MV-4-11 (cell line): Measurements from ENCODE around the gene UFSP1.

ENCODE experiments used
- DNase-seq: peaks from one replicate; lab custom pipeline; 2025; lab: John Stamatoyannopoulos, UW

Gene UFSP1

DNA sequence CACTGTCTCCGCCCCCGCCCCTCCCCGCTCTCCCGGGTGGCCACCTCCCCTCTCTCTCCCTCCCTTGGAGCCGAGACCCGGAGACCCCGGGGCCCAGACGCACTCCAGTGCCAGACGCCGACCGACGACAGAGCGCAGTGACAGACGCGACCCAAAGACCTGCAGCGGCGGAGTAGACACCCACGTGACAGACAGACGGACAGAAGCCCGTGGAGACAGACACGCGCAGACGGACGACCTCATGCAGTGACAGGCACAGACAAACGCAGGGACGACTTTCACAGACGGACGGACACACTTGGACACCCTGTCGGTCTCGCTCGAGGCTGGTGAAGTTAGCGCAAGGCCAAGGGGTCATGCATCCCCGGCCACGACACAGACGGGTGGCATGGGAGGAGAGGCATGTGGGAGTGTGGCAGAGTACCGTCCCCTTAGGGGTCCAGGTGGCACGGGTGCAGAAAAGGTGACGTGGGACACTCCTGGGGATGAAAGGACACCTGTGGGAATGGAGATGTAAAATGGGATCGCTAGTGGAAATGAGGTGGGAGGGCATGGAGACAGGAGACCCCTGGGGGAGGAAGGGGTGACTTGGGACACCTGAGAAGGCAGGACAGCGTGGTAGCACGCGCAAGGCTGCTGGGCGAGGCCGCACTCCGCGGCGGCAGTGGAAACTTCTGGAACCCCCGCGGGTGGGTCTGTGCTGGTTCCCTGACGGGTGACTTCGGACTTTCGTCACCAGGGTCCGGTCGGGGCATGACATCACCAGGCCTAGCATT is 6.6 kb upstream of the UFSP1 start:
- DNase-seq, result no peak

- no peak for DNase-seq
These were observed 6.1 kb upstream of the UFSP1 start, which contains the start of gene ACHE for GRCh38 chr7:100895701-100895955. ACHE (minus strand) TSS chr7:100895888; CDS start chr7:100894232, 1,656 bp downstream.

DNA sequence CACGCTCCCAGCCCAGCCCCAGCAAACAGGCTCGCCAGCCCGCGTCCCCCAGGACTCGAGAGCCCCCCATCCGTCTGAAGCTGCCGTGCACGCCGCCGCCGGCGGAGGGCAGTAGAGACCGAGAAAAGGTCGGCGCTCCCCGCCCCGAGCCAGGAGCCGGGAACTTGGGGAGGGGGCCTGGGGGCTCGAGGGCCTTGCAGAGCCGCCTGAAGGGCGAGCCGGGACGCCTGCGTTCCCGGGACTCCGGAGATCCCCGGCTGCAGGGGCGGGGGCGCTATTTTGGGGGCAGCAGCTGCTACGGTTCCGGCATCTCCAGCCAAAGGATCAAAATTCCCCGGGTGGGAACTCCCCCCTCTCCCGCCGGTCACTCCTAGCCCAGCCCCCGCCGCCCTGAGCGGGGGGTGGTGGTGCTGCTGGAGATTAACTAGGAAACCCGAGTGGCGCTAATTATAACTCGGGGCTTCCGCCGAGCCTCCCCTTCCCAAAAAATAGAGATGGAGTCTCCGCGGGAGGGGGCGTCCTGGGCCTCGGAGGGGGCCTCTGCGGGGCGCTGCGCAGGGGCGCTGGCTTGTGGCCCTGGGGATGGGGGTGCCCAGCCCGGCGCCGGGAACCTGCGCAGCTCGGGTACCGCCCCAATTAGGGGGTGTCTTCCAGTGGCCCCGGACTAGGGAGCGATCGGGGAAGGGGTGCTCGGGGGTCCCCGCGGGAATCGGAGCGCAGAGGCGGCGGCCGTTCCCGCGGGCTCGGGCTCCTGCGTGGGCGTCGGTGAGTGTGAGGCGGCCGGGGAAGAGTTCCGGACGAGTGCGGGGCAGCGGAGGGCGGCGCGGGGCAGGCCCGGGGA is 5.6 kb upstream of the UFSP1 start:
- no peak for DNase-seq

GRCh38 chr7:100893910-100894721 is 4.6 kb upstream of the UFSP1 start:
- DNase-seq, result no peak

DNA sequence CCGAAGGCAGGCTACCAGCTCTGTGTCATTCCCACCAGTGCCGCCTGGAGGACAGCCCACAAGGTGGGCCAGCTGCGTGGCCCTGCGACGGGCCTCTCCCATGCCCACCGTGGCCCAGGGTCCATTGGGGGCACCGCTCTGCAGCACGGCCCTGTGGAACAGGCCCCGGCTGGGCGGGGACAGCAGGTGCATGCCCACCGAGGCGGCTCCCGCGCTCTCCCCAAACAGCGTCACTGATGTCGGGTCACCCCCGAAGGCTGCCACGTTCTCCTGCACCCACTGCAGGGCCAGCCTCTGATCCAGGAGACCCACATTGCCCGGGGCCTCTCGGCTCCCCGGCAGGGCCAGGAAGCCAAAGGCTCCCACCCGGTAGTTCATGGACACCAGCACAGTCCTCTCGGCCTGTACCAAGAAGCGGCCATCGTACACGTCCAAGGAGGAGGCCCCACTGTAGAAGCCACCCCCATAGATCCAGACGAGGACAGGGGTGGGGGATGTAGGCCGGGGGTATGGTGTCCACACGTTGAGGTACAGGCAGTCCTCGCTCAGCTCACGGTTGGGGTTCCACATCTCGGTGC is 3.9 kb upstream of the UFSP1 start:
- no peak for DNase-seq

GRCh38 chr7:100892364-100893317 is 3.1 kb upstream of the UFSP1 start:
- peak; percentile 34 for DNase-seq

- DNase-seq, result no peak
These were observed 2.2 kb upstream of the UFSP1 start for GRCh38 chr7:100891568-100892247.

DNA sequence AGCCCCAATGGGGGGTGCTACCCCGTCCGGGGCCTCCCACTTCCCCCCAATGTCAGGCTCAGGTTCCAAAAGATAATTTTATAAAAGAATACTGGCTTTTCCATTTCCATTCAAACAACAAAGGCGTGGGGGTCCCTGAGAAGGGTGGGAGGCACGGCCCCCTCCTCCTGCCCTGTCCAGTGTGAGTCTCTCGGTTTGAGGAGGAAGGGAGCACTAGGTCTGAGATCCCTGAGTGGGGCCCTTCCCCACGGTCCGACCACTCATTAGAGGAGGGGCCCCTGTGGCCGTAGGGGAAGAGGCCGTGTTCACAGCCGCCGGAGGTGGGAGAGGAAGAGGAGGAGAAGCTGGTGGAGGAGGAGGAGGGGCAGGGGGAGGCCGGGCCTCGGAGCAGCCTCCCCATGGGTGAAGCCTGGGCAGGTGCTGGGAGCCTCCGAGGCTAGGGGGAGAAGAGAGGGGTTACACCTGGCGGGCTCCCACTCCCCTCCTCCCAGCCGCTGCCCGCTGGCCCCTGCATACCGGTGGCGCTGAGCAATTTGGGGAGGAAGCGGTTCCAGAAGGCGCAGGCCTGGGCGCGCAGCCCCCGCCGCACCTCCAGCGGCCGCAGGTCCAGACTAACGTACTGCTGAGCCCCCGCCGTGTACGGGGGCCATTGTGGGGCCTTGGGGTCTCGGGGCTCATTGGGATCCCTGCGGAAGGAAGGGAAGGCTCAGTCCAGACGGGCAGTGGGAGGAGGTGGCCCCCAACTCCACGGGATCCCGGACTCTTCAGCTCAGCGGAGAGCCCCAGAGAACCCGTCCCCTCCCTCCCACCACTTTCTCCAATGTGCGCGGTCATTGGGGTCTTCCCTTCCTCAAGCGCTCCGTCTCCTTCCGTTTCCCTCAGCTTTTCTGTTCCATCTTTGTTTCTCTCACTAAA is 1.4 kb upstream of the UFSP1 start:
- DNase-seq, result no peak

GRCh38 chr7:100888291-100888987 is 1.1 kb downstream of the UFSP1 start:
- DNase-seq, result no peak

GRCh38 chr7:100887516-100888290 is 1.8 kb downstream of the UFSP1 start:
- DNase-seq, result peak; percentile 96

DNA sequence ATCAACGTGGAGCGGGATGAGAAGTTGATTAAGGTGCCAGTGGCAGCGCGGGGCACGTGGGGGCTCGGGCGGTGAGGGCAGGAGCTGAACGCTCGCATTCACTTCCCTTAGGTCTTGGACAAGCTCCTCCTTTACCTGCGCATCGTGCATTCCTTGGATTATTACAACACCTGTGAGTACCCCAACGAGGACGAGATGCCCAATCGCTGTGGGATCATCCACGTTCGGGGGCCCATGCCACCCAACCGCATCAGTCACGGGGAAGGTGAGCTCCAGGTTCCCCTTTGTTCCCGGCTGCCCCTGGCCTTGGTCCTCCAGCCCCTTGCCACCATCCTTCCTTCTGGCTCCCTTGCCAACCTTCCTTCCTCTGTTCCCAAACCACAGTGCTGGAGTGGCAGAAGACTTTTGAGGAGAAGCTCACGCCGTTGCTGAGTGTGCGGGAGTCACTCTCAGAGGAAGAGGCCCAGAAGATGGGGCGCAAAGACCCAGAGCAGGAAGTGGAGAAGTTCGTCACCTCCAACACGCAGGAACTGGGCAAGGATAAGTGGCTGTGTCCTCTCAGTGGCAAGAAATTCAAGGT is 2.5 kb downstream of the UFSP1 start:
- no peak for DNase-seq

DNA sequence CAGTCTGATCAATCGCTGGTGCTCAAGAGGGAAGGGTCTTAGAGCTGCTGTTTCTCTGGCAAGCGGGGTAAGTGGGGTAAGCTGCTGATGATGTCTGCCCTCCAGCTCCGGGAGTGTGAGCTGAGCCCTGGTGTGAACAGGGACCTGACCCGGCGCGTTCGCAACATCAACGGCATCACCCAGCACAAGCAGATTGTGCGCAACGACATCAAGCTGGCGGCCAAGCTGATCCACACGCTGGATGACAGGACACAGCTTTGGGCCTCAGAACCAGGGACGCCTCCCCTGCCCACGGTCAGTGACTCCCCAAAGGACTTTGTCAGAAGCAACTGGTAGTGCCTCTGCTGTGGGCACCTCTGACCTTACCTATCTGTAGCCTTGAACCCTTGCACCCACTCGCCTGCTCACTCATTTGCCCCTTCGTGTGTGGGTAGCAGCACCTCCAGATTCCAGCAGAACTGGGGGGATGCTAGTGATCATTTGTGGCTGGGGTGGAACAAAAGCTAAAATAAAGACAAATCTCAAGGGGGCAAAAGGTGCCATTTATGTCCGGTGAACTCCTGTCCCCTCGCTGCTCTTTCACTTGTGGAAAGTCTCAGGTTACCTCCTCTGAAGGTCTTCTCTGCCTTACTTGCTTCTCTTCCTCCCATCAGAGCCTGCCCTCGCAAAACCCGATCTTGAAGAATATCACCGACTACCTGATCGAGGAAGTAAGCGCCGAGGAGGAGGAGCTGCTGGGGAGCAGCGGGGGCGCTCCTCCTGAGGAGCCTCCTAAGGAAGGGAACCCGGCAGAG is 3.2 kb downstream of the UFSP1 start:
- DNase-seq, result no peak

DNA sequence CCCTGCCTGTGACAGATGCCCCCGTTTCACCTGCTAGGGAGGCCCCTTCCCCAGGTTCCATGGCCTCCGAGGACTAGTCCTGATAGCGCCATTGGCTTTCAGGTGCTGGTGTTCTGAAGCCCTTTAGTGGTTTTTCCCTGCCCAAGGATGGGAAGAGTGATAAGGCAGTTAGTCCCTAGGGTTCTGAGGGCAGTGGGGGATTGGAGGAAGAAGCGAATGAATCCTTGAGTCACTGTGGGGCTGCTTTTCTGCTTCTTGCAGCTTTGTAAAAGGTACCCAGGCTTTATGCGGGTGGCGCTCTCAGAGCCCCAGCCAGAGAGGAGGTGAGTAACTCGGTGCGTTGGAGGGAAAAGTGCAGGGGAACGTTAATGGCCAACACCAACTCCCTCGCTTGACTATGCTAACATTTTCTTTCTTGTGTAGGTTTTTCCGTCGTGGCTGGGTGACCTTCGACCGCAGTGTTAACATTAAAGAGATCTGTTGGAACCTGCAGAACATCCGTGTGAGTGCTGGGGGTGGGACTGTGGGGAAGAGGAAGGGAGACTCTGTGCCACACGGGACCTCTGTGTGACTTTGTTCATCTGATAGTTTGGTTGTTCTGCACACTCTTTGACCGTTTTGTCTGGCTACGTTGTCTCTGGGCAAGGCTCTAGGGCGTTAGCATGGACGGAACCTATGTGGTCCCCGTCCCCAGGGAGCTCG is 3.9 kb downstream of the UFSP1 start:
- DNase-seq, result no peak

- peak; percentile 78 for DNase-seq
These were observed 4.6 kb downstream of the UFSP1 start for GRCh38 chr7:100884736-100885439.

DNA sequence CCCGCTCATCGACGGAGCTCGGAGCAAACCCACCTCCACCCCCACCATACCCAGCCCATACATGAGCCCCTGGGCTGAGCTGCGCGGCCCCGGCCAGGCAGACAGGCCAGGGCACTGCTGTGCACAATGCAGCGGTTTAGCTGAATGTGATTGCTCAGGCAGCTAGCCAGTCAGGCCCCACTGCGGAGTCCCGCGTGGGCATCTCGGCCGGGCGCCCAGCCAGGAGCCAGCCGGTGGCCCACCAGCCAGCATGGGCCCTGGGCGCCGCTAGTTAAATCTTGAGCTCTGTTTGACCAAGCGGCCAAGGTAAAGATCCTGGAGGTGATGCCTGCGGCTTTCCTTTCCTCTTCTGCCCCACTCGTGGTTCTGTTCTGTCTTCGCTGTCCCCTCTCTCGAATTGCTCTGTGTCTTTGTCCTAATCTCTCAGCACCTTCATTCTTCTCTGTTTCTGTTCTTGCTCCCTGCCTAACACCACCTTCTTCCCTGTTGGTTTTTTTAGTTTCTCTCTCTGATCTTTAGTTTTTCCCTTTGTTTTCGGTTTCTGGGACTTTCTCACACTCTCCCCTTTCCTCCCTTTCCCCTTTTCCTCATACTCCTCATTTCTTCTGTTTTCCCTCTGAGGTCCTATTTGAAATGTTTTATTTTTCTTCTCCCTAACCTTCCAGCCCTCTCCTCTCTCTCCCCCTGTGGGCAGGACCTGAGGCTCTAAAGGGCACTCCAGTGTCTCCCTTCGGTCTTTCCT is 6.6 kb downstream of the UFSP1 start:
- DNase-seq, result no peak
